NCI-H2107 treated with DMSO at 0.1 percent for 48 hours (cell line): ENCODE data around the gene CTNNAL1.
A peak's percentile ranks its signal among the peaks of the same experiment; 100 is the strongest.
"Not testable (repeated sequence)": the region's sequence is repeated elsewhere in the genome, so short reads cannot be mapped to it uniquely, and the experiment has no call there.

ENCODE experiments used
- DNase-seq: peaks from one replicate; lab custom pipeline; 2025; ENCODE audit not compliant: unreplicated experiment; lab: John Stamatoyannopoulos, UW

Gene CTNNAL1

GRCh38 chr9:109012876-109013678 is at the start of gene CTNNAL1:
Gene CTNNAL1, minus strand, starts transcription at chr9:109013499. Its CDS starts 57 bp downstream, at chr9:109013442.
- peak; percentile 68 for DNase-seq

GRCh38 chr9:109062543-109062942 is 49.2 kb upstream of the CTNNAL1 start:
- DNase-seq, result no peak

- DNase-seq, result no peak
Measured at GRCh38 chr9:109060191-109060590, 46.9 kb upstream of the CTNNAL1 start.

GRCh38 chr9:109053121-109053520 is 39.8 kb upstream of the CTNNAL1 start:
- DNase-seq, result not testable (repeated sequence)

- DNase-seq, result no peak
Measured at GRCh38 chr9:109052416-109052815, 39.1 kb upstream of the CTNNAL1 start.

GRCh38 chr9:109051733-109052132 is 38.4 kb upstream of the CTNNAL1 start:
- no peak for DNase-seq

- no peak for DNase-seq
Measured at GRCh38 chr9:109050444-109050843, 37.1 kb upstream of the CTNNAL1 start.

- DNase-seq, result no peak
Measured at GRCh38 chr9:109048822-109049221, 35.5 kb upstream of the CTNNAL1 start.

- DNase-seq, result no peak
Measured at GRCh38 chr9:109047259-109047658, 34.0 kb upstream of the CTNNAL1 start.

- no peak for DNase-seq
Measured at GRCh38 chr9:109046346-109046745, 33.0 kb upstream of the CTNNAL1 start.

GRCh38 chr9:109043578-109043977 is 30.3 kb upstream of the CTNNAL1 start:
- DNase-seq, result no peak

GRCh38 chr9:109040571-109040970 is 27.3 kb upstream of the CTNNAL1 start:
- no peak for DNase-seq

GRCh38 chr9:109039539-109039938 is 26.2 kb upstream of the CTNNAL1 start:
- no peak for DNase-seq

GRCh38 chr9:109037946-109038715 is 24.8 kb upstream of the CTNNAL1 start:
- DNase-seq, result no peak

- DNase-seq, result no peak
Measured at GRCh38 chr9:109036744-109037680, 23.7 kb upstream of the CTNNAL1 start.

- DNase-seq, result no peak
Measured at GRCh38 chr9:109035684-109036423, 22.6 kb upstream of the CTNNAL1 start.

GRCh38 chr9:109033941-109034700 is 20.8 kb upstream of the CTNNAL1 start:
- no peak for DNase-seq

GRCh38 chr9:109031241-109031640 is 17.9 kb upstream of the CTNNAL1 start:
- no peak for DNase-seq

GRCh38 chr9:109030426-109030825 is 17.1 kb upstream of the CTNNAL1 start:
- DNase-seq, result no peak

- DNase-seq, result no peak
Measured at GRCh38 chr9:109028457-109028856, 15.2 kb upstream of the CTNNAL1 start.
